Measurements from ENCODE around the gene E2F7. TPM values are rescaled to one million over a fixed set of nuclear protein-coding genes. Genes with fewer than 3 reads are reported as not detected.

The E2F7 gene
- polyA plus RNA-seq, 1 of the 3 experiments (the other 2 are of a cell fraction) = 8.8 TPM

GRCh38 chr12:76983420-76983819 is 81.9 kb downstream of the E2F7 start (continued):
- TF ChIP-seq CTCF (IDR thresholded peaks at IDR 0.05) = no peak
- no peak for TF ChIP-seq RFX5 (IDR thresholded peaks at IDR 0.05; ENCODE audit: low read length)

- H3K4me2 ChIP-seq = no peak overlapping the region
- H3K4me1 ChIP-seq (ENCODE audit: control insufficient read depth in 1 of 2, insufficient read depth in 2 of 2, low read depth in 1 of 2, low read length in 1 of 2) = peaks cover 0 to 2% of the 10 kb centered on the region in 2 experiments; a peak in 3 of 4 replicates
- no peak for DNase-seq
- peaks cover 14% of the 10 kb centered on the region; the same call in 1 of the 2 replicates for H3K9me3 ChIP-seq
- H3K27me3 ChIP-seq (ENCODE audit: insufficient read depth) = no peaks in the 10 kb centered on the region
- 91% methylated on average over 2 of the region's 2 CpGs for WGBS (ENCODE audit: low lambda C conversion rate)
- ChIA-PET CTCF (no interaction called here), POLR2A (no interaction called here)
- H3K79me2 ChIP-seq (ENCODE audit: insufficient read depth) = no peaks in the 10 kb centered on the region
- TF ChIP-seq CHD2 (IDR thresholded peaks at IDR 0.05; ENCODE audit: low read length, partially characterized antibody) (no peak), TAF1 (IDR thresholded peaks at IDR 0.05; ENCODE audit: borderline replicate concordance, low read depth, low read length) (no peak), TEAD4 (IDR thresholded peaks at IDR 0.05; ENCODE audit: borderline replicate concordance, insufficient read depth) (no peak), YY1 (IDR thresholded peaks at IDR 0.05; ENCODE audit: low read depth) (no peak), GATA2 (CRISPR knock-in tag; IDR thresholded peaks at IDR 0.05) (no peak), FOXM1 (IDR thresholded peaks at IDR 0.05; ENCODE audit: low read depth) (no peak), JUND (IDR thresholded peaks at IDR 0.05) (no peak), SIN3A (IDR thresholded peaks at IDR 0.05; ENCODE audit: borderline replicate concordance, low read depth, low read length) (no peak), TCF12 (IDR thresholded peaks at IDR 0.05) (no peak), RFX5 (IDR thresholded peaks at IDR 0.05; ENCODE audit: low read length) (no peak), IRF3 (IDR thresholded peaks at IDR 0.05; ENCODE audit: low read depth, low read length) (no peak), MEF2A (IDR thresholded peaks at IDR 0.05; ENCODE audit: borderline replicate concordance, low read depth) (no peak), MAX (IDR thresholded peaks at IDR 0.05; ENCODE audit: low read depth) (no peak)
- H4K20me1 ChIP-seq (ENCODE audit: insufficient read depth) = no peaks in the 10 kb centered on the region
- H3K9me2 ChIP-seq = no peaks in the 10 kb centered on the region
- no peak overlapping the region for H3K9ac ChIP-seq
- H3K36me3 ChIP-seq (replicated peaks in 1 of 2; ENCODE audit: control insufficient read depth in 1 of 2, insufficient read depth in 2 of 2, low read length in 1 of 2) = no peaks in the 10 kb centered on the region
- H3K4me3 ChIP-seq (ENCODE audit: low read depth in 2 of 2, low read length in 1 of 2) = no peak overlapping the region
- no peak overlapping the region for H2AFZ ChIP-seq (ENCODE audit: low read depth)
- no peak overlapping the region for H3K27ac ChIP-seq (ENCODE audit: low read depth in 2 of 2, low read length in 1 of 2)
- H3F3A ChIP-seq (replicated peaks; ENCODE audit: insufficient read depth) = peaks cover 5% of the 10 kb centered on the region
Measured at GRCh38 chr12:76980196-76980595, 85.2 kb downstream of the E2F7 start.

All from SK-N-SH (cell line).